ENCODE measurements around the gene NFYC. TPM values are rescaled to one million over a fixed set of nuclear protein-coding genes. Genes with fewer than 3 reads are reported as not detected.

Gene NFYC
- total RNA-seq, result 62.3 TPM
- long read RNA-seq, transcript NFYC-213 (10 exons, 1,950 nt), result major isoform, 42 of 60 reads
- long read RNA-seq, partial matches to known transcripts, result 4 of 60 reads
- long read RNA-seq, other reads (novel, unspliced or antisense), result 7 of 60 reads

- DNase-seq (ENCODE audit: missing footprints) (peak; percentile 98), ATAC-seq (peak; percentile 95)
- intact Hi-C loops (cut with DNase I), result loop anchor here (2.0 kb wide), 1 partner anchor 17 kb away; no protein-coding TSS in a partner anchor
Measured at GRCh38 chr1:40691538-40692428, at the start of gene NFYC. NFYC (plus strand) TSS chr1:40691704; CDS start chr1:40738844, 47,140 bp downstream.

GRCh38 chr1:40645118-40645680 lies 46.3 kb upstream of the NFYC start:
- no peak for DNase-seq (ENCODE audit: missing footprints)
- no peak for ATAC-seq
- intact Hi-C loops (cut with DNase I), result no loop called here

- intact Hi-C loops (cut with DNase I), result no loop called here
- no peak for DNase-seq (ENCODE audit: missing footprints)
- ATAC-seq, result no peak
Measured at GRCh38 chr1:40646315-40646714, 45.2 kb upstream of the NFYC start.

GRCh38 chr1:40648200-40648599 lies 43.3 kb upstream of the NFYC start:
- ATAC-seq (no peak), DNase-seq (ENCODE audit: missing footprints) (no peak)
- intact Hi-C loops (cut with DNase I), result no loop called here

GRCh38 chr1:40648928-40649591 lies 42.4 kb upstream of the NFYC start:
- no peak for ATAC-seq
- intact Hi-C loops (cut with DNase I), result no loop called here
- no peak for DNase-seq (ENCODE audit: missing footprints)

- no peak for DNase-seq (ENCODE audit: missing footprints)
- no peak for ATAC-seq
- intact Hi-C loops (cut with DNase I), result no loop called here
Measured at GRCh38 chr1:40649592-40649930, 41.9 kb upstream of the NFYC start.

- DNase-seq (ENCODE audit: missing footprints) (no peak), ATAC-seq (peak; percentile 36)
- intact Hi-C loops (cut with DNase I), result no loop called here
Measured at GRCh38 chr1:40650075-40650474, 41.4 kb upstream of the NFYC start.

- DNase-seq (ENCODE audit: missing footprints), result no peak
- intact Hi-C loops (cut with DNase I), result no loop called here
- peak; percentile 68 for ATAC-seq
Measured at GRCh38 chr1:40651138-40651857, 40.2 kb upstream of the NFYC start.

GRCh38 chr1:40652468-40652867 lies 39.0 kb upstream of the NFYC start:
- intact Hi-C loops (cut with DNase I), result no loop called here
- DNase-seq (ENCODE audit: missing footprints) (no peak), ATAC-seq (no peak)

GRCh38 chr1:40652979-40653378 lies 38.5 kb upstream of the NFYC start:
- DNase-seq (ENCODE audit: missing footprints), result no peak
- intact Hi-C loops (cut with DNase I), result no loop called here
- ATAC-seq, result no peak

- no peak for DNase-seq (ENCODE audit: missing footprints)
- intact Hi-C loops (cut with DNase I), result no loop called here
- ATAC-seq, result no peak
Measured at GRCh38 chr1:40653851-40654537, 37.5 kb upstream of the NFYC start.

- no peak for DNase-seq (ENCODE audit: missing footprints)
- ATAC-seq, result no peak
- intact Hi-C loops (cut with DNase I), result no loop called here
Measured at GRCh38 chr1:40657046-40657445, 34.5 kb upstream of the NFYC start.

GRCh38 chr1:40658751-40659648 lies 32.5 kb upstream of the NFYC start:
- DNase-seq (ENCODE audit: missing footprints) (no peak), ATAC-seq (no peak)

GRCh38 chr1:40659649-40659947 lies 31.9 kb upstream of the NFYC start:
- DNase-seq (ENCODE audit: missing footprints) (no peak), ATAC-seq (no peak)
- intact Hi-C loops (cut with DNase I), result no loop called here

More at GRCh38 chr1:40658751-40659648, 32.5 kb upstream of the NFYC start:
- intact Hi-C loops (cut with DNase I), result no loop called here

- DNase-seq (ENCODE audit: missing footprints), result no peak
- ATAC-seq, result no peak
- intact Hi-C loops (cut with DNase I), result no loop called here
Measured at GRCh38 chr1:40661678-40662077, 29.8 kb upstream of the NFYC start.

GRCh38 chr1:40662151-40662550 lies 29.4 kb upstream of the NFYC start:
- intact Hi-C loops (cut with DNase I), result no loop called here
- ATAC-seq, result no peak

GRCh38 chr1:40662864-40663263 lies 28.6 kb upstream of the NFYC start:
- DNase-seq (ENCODE audit: missing footprints), result no peak
- intact Hi-C loops (cut with DNase I), result no loop called here
- ATAC-seq, result no peak

More at GRCh38 chr1:40662151-40662550, 29.4 kb upstream of the NFYC start:
- no peak for DNase-seq (ENCODE audit: missing footprints)
